GM18511 (cell line): ENCODE results near the gene CNNM3.

Experiments
- ATAC-seq: cut with Tn5 transposase; IDR thresholded peaks from one replicate; pipeline ENCODE4 v1.9.1; 2021; ENCODE audit warnings: mild to moderate bottlenecking, moderate library complexity; ENCODE audit not compliant: unreplicated experiment

CNNM3 gene

DNA sequence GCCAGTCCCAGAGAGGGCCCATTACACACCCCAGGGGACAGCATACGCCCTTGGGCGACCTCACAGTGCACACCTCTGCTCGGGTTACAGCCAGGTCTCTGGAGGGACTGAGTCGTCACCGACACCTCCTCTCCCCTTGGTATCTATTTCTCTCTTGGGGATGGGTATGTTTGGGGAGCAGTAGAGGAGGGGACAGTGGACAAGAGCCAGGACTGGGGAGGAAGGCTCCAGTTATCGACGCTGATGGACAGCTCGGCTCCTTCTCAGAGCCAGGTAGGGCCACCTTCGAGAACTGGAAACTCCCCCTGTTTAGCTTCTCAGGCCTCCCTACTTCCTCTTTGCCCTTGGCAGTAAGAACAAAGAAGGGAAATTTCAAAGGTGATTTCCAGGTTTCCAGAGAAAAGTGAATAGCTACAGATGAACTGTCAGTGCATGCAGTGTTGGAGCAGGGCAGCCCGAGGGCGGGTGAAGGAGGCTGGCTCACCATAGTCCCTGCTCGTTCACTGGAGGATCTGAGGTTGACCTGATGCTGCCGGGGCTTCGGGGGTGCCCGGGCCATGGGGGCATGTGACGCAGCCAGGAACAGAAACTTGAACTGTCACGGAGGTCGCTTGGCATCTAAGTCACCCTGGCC lies 58.2 kb downstream of the CNNM3 start:
- ATAC-seq = peak; percentile 63

DNA sequence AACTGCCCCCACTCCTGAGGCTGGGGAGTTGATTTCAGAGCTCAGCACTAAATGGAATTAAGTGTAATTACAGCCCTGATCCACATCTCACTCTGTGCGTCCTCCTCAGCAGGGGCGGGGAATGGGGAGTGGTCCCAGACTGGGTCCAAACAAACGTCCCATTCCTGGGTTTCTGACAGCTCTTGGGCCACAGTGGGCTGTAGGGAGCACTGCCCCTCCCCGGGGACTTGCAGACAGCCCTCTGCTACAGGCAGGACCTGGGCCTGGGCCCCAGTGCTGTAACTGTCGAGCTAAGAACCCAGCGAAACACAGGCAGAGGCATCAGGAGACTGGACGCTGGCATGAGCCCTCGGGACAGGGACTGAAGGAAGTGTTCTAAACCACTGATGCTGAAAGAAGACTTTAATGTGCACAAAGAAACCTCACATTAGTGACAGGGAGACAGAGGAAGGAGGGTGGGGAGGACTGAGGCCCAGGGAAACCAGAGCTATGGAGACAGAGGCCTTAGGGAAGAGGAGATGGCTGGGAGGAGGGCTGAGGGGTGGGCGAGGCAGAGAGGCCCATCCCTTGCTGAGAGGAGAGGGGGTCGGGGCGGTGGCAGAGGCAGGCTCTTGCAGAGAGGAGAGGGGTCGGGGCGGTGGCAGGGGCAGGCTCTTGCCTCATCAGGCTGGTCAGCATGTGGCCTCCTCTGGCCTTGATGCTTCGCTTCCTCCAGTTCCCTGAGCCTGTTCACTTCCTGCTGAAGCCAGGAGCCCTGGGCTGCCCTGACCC lies 59.6 kb downstream of the CNNM3 start:
- no peak for ATAC-seq

DNA sequence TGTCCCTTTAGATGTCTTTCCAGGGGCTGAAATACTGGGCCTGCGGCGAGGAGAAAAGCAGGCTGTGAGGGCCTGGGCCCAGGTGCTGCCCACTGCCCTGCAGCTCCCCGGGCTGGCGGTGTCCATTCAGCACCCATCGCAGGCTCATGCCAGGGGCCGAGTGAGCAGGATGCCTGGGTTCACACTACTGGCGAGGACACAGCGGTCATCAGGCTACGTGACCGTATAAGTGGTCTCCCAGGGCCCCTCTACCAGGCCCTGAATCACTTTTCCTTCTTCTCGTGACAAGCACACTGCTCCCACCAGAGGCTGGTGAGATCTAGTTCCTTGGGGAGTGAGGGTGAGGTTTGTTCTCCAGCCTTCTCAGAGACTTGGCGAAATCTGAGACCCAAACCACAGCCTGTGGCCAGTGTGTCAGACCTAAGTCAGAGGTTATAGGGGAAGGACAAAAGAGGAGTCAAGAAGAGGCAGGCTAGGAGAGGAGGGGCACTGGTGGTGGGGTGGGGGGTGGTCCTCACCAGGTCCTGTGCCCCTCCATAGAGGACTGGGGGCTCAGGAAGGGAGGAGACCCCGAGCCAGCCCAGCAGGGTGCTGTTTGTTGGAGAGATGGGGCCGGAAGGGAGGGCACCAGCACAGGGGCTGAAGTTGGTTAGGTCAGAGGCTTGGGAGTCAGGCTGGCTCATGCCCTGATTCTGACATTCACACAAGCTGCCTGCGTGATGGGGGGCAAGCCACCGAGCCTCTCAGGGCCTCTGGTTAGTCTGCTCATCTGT lies 60.4 kb downstream of the CNNM3 start:
- ATAC-seq = no peak

DNA sequence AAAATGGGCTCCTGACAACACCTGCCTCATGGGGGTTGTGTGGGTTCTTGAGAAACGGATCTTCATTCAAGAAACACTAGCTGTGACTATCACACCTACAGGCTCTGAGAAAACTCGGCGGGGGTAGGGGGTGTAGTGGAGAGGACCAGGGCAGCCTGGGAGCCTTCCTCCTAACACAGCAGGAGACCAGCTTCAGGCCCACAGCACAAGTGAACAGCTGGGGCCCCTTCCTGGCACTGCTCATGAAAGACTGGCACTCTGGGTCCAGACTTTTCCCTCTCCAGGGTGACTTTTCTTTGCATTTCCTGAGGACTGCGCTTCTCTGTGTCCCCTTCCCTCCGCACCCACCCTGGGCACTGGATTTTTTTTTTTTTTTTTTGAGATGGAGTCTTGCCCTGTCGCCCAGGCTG lies 61.0 kb downstream of the CNNM3 start:
- no peak for ATAC-seq

DNA sequence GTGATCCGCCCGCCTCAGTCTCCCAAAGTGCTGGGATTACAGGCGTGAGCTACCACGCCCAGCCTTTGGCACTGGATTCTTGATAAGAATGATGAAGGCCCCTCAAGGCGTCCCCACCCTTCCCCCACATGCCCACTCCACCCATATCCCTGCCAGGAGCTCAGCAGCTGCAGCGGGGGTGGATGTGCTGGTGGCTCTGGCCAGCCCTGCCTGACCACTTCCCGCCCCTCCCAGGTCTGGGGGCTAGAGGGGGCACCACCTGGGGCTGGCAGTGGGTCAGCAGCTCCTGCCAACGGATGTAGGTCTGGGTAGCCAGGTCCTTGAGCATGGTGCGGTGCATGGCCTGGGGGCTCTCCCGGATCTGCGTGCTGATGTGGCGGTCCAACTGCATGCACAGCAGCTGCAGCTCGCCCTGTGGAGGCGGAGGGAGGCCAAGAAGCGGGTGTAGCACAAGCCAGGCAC lies 61.6 kb downstream of the CNNM3 start:
- no peak for ATAC-seq

DNA sequence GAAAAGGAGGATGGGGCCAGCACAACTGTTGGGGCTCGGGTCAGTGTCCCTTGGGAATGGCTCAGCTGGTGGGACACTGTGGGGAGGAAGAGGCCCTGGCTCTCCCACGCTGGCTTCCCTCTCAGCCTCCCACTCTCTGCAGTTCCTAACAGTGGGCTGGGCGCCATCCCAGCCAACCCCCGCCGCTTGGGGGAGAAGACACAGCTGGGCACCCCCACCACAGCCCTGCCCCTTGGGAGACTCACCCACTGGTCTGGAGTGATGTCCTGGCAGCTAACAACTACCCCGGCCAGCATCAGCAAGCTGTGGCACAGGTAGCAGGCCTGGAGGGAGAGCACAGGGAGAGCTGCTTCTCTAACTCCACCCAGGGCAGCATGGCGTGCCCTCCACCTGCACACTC lies 62.1 kb downstream of the CNNM3 start:
- ATAC-seq = no peak

DNA sequence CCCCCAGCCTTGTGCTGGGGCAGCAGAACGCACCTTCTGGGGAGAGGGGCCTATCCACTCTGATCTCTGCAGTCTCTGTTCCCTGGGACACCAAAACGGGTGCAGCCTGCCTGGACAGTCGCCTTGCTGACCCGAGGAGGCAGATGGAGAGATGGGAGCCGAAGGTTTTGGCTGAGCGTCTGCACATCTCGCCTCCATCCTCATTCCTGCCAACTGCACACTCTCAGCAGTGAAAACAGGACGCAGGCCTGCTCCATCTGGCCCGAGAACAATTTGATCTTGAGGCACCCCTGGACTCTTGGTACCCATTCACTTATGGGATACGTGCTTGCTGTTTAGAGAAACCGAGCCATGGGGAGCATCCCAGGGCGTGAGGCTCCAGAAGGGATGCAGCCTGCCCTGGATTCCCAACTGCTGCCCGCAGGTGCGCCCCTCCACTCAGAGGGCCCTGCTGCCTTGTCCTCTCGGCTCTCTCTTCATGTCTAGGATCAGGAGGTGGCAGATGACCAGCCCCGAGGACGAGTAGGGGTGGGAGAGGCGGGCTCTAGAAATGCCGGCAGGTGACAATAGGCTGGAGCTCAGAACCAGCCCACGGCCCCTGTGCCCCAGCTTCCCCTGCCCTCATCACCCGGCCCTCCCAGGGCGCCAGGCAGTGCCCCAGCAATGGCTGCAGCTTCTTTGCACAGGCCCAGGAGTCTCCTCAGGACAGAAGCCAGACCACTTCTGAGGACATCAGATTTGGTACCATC lies 62.9 kb downstream of the CNNM3 start:
- no peak for ATAC-seq

DNA sequence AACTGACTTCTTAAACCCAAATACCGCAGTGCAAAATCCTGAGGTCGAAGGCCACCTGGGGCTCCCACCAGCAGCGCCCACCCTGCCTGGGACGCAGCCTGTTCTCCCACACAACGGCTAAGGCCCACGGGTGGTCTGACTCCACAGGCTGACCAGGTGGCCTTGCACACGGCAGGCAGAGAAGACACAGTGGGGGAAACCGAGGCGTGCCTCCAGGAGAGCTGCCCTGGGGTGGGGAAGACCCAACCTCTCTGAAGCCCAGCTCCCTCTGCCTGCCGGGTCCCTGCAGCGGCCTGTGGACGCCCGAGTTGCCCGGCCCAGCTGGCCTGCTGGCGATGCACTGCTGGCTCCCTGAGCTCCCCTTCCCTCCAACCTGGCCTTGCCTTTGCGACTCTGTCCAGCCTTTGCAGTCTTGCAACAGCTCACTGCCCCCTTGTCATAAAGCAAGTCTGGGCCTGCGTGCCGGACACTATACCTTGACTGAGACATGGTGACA lies 63.5 kb downstream of the CNNM3 start:
- ATAC-seq = no peak

DNA sequence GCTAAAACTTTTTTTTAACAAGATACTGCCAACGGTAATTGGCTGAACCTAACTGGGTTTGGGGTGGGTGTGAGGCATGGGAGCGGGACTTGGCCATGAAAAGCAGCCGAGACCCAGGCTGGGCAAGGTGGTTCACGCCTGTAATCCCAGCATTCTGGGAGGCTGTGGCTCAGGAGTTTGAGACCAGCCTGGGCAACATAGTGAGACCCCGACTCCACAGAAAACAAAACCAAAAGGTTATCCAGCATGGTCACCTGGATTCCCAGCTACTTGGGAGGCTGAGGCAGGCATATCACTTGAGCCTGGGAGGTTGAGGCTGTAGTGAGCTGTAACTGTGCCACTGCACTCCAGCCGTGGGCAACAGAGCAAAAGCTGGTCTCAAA lies 64.8 kb downstream of the CNNM3 start:
- no peak for ATAC-seq

DNA sequence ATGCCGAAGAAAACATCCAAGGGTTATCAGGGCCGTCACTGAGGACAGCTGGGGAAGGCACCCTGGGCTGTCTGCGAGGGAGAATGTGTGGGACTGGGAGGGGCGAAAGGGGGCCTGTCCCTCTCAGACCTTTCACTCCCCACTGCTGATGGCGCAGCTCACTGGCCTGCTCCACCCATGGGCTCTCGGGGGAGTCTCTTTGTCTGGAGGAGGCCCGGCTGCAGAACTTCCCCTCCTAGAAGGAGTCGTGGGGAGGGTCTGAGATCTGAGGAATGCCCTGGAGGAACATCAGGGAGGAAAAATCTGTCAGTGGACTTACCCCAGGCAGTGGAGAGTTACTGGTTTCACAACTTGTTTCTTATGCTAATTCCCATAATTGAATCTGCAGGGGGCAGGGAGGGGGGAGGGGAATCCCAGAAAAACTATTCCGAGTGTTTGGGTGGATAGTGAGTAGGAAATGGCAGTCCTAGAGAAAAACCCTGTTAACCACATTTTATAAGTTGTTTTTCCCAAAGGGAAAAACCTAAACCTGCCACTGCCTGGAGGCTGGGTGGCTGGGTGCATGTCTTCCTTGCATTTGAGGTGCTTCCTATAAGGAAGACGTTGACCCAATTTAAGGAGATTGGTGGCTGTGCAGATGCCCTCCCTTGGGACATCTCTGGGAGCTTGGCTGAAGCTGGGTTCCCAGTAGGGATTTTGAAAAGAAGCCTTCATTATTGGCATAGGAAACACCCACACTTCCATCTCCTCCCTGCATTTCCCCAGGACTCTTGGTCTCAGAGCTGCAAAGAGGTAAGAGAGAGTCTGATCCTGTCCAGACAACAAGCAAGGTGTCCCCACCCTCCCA lies 65.5 kb downstream of the CNNM3 start:
- ATAC-seq = no peak

DNA sequence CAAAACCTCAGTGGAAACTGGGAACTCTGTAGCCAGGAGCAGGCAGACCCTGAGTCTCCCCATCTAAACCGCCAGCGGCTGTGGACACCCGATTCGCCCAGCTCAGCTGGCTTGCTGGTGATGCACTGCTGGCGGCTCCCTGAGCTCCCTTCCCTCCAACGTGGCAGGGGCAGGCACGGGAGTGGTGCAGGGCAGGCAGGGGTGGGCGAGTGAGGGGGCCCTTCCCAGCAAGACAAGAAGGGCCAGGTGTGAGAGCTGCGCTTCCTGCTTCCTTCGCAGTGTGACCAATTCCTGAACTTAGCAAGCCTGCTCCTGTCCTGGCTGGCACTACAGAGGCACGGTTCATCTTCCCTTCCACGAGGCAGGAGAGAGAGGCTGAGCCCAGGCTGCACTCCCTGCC lies 66.2 kb downstream of the CNNM3 start:
- ATAC-seq = no peak

DNA sequence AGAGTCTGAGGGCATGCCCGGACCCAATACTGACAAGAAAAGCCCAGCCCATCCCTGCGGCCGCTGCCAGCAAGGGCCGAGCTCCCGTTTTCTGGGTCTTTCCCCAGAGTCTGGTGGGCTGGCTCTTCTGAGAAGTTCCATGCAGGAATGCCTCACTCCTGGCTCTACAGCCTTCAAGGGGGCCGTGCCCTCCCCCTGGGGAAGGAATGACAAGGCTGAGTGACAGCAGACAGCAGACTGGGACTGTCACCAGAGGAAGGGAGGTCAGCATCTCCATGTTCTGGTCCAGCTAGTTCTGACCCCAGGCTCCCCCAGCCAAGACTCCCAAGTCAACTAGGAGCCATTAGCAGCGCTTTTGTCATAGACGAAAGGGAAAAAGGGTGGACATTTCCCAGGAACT lies 66.8 kb downstream of the CNNM3 start:
- no peak for ATAC-seq

DNA sequence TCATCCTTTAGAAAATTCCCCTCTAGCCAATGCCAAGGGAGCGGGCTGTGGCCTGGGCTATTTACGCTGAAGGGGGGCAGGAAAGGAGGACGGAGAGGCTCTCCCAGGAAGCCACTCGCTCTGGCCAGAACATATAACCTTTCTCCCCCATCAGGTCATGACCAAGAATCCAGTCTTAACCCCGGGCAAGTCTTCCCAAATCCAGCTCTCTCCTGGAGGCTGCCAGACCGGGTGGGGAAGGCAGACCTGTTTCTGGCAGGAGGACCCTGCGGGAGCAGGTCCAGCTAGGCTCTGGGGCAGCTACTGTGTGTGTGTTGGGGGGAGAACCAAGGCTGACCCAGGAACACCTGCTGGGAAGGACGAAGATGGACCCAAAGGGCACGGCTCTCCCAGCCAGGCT lies 67.2 kb downstream of the CNNM3 start:
- no peak for ATAC-seq
